ENCODE data around the gene CGB1. TPM values are rescaled to one million over a fixed set of nuclear protein-coding genes. Genes with fewer than 3 reads are reported as not detected.

CGB1 gene
- total and polyA plus RNA-seq, 10 of the 15 experiments (the other 5 are each of a cell fraction or from before 2014, with no cell fraction given): not detected

GRCh38 chr19:49017666-49018351 is 18.9 kb downstream of the CGB1 start (continued):
- no peak for TF ChIP-seq RELB (IDR thresholded peaks at IDR 0.05; ENCODE audit: low read depth)
- 0 out of 2 replicates have a peak, but pooled peaks have one; percentile 5 for TF ChIP-seq NR2C1 (IDR thresholded peaks at IDR 0.05)
- no peak for TF ChIP-seq CBX5 (IDR thresholded peaks at IDR 0.05; ENCODE audit: low read depth)
- peak; percentile 20; the same call in 1 of the 2 replicates for TF ChIP-seq MXI1 (IDR thresholded peaks at IDR 0.05; ENCODE audit: low read depth, low read length)
- 0 out of 2 replicates have a peak, but pooled peaks have one; percentile 14 for TF ChIP-seq RAD21 (IDR thresholded peaks at IDR 0.05; ENCODE audit: insufficient read depth, low read depth, low read length)
- no peak for TF ChIP-seq ZBTB40 (IDR thresholded peaks at IDR 0.05; ENCODE audit: borderline replicate concordance)
- TF ChIP-seq ATF3 (IDR thresholded peaks at IDR 0.05; ENCODE audit: borderline replicate concordance, extremely low read depth, low read depth, low read length): no peak
- TF ChIP-seq ZNF384 (IDR thresholded peaks at IDR 0.05; ENCODE audit: borderline replicate concordance, low read depth, low read length): no peak
- TF ChIP-seq RUNX3 (IDR thresholded peaks at IDR 0.05; ENCODE audit: low read length): 0 out of 2 replicates have a peak, but pooled peaks have one; percentile 7
- 0 out of 2 replicates have a peak, but pooled peaks have one; percentile 50 for TF ChIP-seq IKZF1 (conservative IDR thresholded peaks at IDR 0.05)
- peak; percentile 53; the same call in 1 of the 2 replicates for TF ChIP-seq GATAD2B (conservative IDR thresholded peaks at IDR 0.05; ENCODE audit: low read depth)
- TF ChIP-seq TARDBP (IDR thresholded peaks at IDR 0.05; ENCODE audit: borderline replicate concordance): peak; percentile 67; the same call in 1 of the 2 replicates
- TF ChIP-seq CREB1 (IDR thresholded peaks at IDR 0.05; ENCODE audit: low read depth): peak; percentile 76
- no peak for TF ChIP-seq POLR2AphosphoS2 (IDR thresholded peaks at IDR 0.05; ENCODE audit: low read depth, low read length)
- TF ChIP-seq TAF1 (IDR thresholded peaks at IDR 0.05; ENCODE audit: borderline replicate concordance, low read depth, low read length): no peak
- TF ChIP-seq, protein P1, sequence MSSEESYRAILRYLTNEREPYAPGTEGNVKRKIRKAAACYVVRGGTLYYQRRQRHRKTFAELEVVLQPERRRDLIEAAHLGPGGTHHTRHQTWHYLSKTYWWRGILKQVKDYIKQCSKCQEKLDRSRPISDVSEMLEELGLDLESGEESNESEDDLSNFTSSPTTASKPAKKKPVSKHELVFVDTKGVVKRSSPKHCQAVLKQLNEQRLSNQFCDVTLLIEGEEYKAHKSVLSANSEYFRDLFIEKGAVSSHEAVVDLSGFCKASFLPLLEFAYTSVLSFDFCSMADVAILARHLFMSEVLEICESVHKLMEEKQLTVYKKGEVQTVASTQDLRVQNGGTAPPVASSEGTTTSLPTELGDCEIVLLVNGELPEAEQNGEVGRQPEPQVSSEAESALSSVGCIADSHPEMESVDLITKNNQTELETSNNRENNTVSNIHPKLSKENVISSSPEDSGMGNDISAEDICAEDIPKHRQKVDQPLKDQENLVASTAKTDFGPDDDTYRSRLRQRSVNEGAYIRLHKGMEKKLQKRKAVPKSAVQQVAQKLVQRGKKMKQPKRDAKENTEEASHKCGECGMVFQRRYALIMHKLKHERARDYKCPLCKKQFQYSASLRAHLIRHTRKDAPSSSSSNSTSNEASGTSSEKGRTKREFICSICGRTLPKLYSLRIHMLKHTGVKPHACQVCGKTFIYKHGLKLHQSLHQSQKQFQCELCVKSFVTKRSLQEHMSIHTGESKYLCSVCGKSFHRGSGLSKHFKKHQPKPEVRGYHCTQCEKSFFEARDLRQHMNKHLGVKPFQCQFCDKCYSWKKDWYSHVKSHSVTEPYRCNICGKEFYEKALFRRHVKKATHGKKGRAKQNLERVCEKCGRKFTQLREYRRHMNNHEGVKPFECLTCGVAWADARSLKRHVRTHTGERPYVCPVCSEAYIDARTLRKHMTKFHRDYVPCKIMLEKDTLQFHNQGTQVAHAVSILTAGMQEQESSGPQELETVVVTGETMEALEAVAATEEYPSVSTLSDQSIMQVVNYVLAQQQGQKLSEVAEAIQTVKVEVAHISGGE (CRISPR knock-in tag; IDR thresholded peaks at IDR 0.05): no peak
